HG03159 (cell line): ENCODE measurements around the gene AFG3L2.
A peak's percentile ranks its signal among the peaks of the same experiment; 100 is the strongest.

ENCODE experiments used
- ATAC-seq: cut with Tn5 transposase; IDR thresholded peaks from one replicate; pipeline ENCODE4 v1.9.1; 2021; ENCODE audit warnings: mild to moderate bottlenecking, moderate library complexity; ENCODE audit not compliant: unreplicated experiment

Gene AFG3L2

DNA sequence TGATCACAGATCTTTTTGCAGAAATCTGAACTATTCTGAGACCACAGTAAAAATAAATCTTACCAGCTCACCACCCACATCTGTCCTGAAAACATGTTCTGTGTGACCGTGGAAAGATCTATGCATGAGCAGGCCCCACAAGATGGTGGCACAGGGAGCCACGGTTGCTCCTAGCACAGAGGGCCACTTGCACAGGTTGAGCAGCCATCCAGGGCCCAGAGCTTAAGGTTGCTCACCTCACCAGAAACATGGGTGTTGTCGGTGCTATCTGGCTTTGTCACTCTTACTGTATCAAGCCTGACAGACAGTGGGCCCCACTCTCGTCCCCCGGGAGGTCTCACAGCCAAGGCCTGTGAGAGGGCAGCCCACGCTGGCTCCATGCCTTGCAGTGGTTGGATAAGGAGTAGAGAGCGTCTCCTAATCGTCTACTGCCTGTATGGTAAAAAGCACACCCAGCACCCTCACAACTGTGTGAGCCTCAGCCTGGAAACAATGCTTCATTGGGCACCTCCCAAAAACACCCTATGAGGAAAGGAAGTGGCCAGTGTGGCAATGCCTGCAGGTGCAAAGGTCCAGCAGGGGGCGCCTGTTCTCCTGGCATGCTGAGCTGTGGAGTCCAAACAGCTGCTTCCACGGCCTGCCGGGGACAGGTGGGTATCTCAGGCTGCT is 49.4 kb downstream of the AFG3L2 start:
- ATAC-seq = no peak

GRCh38 chr18:12326711-12327460 is 50.1 kb downstream of the AFG3L2 start:
- ATAC-seq = no peak

DNA sequence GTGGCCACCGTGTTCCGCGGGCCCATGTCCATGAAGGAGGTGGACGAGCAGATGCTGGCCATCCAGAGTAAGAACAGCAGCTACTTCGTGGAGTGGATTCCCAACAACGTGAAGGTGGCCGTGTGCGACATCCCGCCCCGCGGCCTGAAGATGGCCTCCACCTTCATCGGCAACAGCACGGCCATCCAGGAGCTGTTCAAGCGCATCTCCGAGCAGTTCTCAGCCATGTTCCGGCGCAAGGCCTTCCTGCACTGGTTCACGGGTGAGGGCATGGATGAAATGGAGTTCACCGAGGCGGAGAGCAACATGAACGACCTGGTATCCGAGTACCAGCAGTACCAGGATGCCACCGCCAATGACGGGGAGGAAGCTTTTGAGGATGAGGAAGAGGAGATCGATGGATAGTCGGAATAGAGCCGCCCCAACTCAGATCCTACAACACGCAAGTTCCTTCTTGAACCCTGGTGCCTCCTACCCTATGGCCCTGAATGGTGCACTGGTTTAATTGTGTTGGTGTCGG is 51.2 kb downstream of the AFG3L2 start:
- no peak for ATAC-seq

DNA sequence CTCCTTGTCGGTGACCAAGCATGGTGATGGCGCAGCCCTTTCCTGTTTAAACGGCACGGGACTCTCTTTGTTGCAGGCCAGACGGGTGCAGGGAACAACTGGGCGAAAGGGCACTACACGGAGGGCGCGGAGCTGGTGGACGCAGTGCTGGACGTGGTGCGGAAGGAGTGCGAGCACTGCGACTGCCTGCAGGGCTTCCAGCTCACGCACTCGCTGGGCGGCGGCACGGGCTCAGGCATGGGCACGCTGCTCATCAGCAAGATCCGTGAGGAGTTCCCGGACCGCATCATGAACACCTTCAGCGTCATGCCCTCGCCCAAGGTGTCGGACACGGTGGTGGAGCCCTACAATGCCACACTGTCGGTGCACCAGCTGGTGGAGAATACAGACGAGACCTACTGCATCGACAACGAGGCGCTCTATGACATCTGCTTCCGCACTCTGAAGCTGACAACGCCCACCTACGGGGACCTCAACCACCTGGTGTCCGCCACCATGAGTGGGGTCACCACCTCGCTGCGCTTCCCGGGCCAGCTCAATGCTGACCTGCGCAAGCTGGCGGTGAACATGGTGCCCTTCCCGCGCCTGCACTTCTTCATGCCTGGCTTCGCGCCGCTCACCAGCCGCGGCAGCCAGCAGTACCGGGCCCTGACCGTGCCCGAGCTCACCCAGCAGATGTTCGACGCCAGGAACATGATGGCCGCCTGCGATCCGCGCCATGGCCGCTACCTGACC is 51.9 kb downstream of the AFG3L2 start:
- ATAC-seq = no peak

DNA sequence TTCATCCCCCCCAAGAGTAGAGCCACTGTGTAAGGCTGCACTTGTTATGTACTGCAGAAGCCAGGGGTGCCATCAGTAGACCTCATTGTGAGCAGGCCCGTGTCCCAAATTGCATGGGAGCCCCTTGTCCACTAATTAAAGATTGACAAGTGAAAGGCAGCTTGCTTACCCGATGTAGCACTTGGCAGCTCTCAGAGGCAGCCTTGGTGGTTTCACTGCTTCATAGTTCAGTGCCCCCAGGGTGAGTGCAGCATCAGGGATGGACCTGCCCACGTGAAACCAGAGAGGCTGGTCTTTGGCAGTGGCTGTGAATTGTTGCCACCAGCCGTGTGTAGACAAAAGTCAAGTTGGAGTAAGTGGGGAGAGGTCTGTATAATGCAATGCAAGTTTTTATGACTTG is 55.7 kb downstream of the AFG3L2 start:
- peak; percentile 72 for ATAC-seq

GRCh38 chr18:12318857-12319256 is 58.2 kb downstream of the AFG3L2 start:
- no peak for ATAC-seq

- ATAC-seq = no peak
Observed at GRCh38 chr18:12318334-12318697, 58.7 kb downstream of the AFG3L2 start.

DNA sequence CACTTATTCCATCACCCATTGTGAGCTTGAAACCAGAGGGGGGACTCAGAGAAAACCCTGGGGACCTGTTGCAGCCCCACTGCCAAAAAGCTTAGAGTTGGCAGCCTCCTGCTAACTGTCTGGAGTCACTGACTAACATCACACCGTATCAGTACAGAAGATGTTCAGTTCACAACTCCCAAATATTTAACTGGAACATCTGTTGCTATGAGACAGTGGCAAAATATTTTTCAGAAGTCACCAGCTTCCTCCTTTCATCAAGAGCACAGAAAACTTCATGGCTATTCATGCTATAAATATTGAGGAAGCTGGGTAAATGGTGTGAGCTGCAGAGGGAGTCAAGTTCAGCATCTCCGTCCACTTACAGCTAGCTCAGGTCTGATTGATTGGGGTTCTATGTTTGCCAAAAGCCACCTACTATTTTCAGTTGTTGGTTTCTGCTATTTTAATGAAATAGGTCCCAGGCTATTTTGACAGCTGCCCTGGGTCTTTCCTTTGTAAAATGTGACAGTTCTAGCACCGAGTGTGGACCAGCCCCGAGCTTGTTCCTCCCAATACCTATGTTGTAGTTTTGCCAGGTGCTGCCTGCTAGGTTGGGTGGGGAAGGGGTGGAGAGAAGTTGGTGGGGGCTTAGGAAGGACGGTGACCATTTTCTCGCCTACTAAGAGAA is 59.2 kb downstream of the AFG3L2 start:
- no peak for ATAC-seq

DNA sequence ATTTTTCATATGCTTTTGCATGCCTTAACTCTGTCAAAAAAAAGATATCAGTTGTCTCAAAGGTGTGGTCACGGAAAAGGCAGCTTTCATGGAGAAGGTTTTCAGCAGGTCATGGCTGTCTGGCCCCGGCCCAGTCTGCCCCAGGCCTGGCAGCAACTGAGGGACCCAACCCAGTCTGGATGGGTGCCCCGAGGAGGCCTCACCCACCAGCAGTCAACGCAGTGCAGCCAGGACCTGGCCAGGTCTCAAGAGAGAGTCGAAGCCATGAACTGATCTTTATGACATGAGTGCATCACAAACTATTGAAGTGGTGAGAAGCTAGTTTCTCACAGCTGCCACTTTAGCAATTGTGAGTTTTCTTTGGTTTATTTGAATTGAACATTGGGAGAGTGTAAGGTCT is 61.1 kb downstream of the AFG3L2 start:
- no peak for ATAC-seq

- no peak for ATAC-seq
Observed at GRCh38 chr18:12315490-12315889, 61.5 kb downstream of the AFG3L2 start.

DNA sequence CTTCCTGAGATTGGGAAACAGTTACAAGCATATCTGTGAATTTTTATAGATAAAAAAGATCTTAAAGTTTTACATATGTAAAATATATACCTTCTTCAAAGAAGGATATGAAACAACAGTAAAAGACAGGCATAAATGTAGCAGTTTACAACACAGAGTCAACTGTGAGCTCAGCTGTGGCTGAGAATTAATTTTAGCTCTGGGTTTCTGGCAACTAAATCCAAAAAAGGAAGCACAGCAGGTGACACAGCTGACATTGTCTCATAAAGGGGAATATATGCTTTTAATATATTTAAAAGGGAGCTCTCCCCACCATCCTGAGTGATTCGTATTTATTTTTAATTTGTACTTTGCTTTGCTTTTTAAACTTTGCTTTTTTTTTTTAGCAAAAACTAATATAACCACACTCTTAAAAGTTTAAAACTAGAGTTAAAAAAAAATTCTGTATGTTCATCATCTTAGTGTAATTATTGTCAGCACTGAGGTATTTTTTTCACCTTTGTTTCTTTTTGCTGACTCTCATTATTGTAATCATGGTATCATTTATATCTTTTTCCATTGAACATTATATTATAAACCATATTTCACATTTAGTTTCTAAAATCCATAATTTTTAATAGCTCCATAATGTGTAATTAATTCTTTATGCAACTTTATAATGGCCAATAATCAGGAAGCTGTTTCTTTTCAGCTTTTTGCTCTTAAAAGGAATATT is 62.3 kb downstream of the AFG3L2 start:
- no peak for ATAC-seq

GRCh38 chr18:12313530-12314245 is 63.3 kb downstream of the AFG3L2 start:
- no peak for ATAC-seq

- ATAC-seq = no peak
Observed at GRCh38 chr18:12312976-12313375, 64.1 kb downstream of the AFG3L2 start.

DNA sequence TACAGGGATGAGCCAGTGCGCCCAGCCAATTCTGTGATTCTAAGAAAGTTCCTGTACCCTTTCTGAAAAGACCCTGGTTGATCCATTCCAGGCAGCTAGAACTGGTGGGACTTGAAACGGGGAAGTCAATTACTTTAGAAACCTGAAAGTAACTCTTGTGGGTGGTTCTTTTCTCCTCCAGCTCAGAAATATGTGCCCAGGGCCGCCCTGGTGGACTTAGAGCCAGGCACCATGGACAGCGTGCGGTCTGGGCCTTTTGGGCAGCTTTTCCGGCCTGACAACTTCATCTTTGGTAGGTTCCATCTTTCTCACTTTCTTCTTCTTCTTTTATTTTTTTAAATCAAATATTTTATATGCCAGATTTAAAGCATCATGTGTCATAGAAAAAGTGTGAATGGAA is 66.3 kb downstream of the AFG3L2 start:
- ATAC-seq = no peak

- ATAC-seq = no peak
Observed at GRCh38 chr18:12309683-12310198, 67.3 kb downstream of the AFG3L2 start.

DNA sequence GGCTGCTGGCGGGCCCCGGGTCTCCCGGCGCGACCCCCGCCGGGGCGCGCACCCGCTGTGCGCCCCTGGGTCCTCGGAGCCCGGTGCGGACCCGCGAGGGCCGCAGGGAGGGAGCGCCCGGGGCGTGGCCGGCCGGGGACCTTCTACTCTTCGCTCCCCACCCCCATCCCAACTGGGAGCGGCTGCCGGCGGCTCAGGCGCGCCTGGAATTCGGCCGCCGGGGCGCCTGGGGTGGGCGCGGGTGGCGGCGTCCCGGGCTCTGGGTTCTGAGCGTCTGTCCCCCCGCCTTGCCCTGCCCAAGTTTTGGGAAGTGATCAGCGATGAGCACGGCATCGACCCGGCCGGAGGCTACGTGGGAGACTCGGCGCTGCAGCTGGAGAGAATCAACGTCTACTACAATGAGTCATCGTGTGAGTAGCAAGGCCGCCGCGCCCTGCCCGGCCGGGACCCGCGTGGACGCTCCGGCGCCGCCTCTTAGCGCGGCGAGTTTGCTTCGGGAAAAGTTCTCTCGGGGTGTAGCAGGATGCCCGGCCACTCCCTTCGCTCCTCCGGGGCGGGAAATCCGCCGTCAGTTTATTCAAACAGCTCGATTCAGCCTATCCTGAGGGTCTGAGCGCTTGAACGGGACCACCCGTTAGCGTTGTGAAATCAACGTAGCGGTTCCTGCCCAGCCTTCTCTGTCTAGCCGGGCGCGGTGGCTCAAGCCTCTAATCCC is 68.5 kb downstream of the AFG3L2 start:
- ATAC-seq = peak; percentile 33

DNA sequence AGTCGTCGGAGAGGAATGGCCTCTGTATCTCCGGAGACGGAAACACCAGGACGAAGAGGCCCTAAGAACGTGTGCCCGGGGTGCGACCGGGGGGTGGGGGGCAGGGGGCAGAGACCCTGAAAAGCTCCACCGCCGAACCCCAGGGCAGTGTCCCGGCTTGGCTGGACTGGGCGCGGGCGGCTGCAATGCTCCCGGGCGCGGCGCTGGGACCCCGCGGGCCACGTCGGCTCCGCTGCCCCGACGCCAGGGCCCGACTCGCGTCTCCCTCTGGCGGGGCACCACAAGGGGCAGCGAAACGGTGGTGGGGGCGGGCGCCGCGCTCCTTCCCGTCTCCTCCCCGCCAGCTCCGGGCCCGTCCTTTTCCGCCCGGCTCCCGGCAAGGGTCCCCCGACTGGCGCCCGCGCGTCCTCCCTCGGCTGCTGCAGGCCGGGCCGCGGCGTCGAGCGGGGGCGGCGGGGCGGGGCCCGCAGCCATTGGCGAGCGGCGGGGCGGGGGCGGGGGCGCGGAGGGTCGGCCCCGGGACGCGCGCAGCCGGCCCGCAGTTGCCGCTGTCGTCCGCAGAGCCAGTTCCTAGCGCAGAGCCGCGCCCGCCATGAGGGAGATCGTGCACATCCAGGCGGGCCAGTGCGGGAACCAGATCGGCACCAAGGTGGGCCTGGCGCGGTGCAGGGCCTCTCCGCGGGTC is 69.2 kb downstream of the AFG3L2 start, which contains the start of gene TUBB6:
TUBB6 (plus strand) TSS at position 541 of the 685 bp plus-strand sequence; CDS start at position 593, 52 bp downstream.
- peak; percentile 45 for ATAC-seq
